HCT116 (cell line): Measurements from ENCODE around the gene USP17L5. TPM values are rescaled to one million over a fixed set of nuclear protein-coding genes. Genes with fewer than 3 reads are reported as not detected.
"Not testable (repeated sequence)": the region's sequence is repeated elsewhere in the genome, so short reads cannot be mapped to it uniquely, and the experiment has no call there.

ENCODE experiments used
- ATAC-seq: fragments of 200-7000 bp; cut with Tn5 transposase; 2 replicates; pipeline ENCODE4 v1.9.1; 2020; ENCODE audit warnings: mild to moderate bottlenecking, moderate library complexity
- BruUV-seq: library from RNA; stranded (reverse); fragments of 400-500 nt; replicated peaks from 2 replicates; lab custom pipeline; 2021; lab: Mats Ljungman, UMichigan
- CTCF ChIA-PET: fragments of 300-600 bp; sonication (Branson Sonifier 250); formaldehyde crosslinking; loops from one replicate; lab custom pipeline; 2021; ENCODE audit warnings: antibody characterized with exemption; lab: Charles Lee
- POLR2A ChIA-PET: fragments of 300-600, 350-600 bp; sonication (Branson Sonifier 250); formaldehyde crosslinking; loops from one replicate; lab custom pipeline; 2021; ENCODE audit warnings: antibody characterized with exemption; lab: Charles Lee
- RAD21 ChIA-PET, 2 experiments: fragments of 300-600 bp; sonication (Branson Sonifier 250); formaldehyde crosslinking; loops; one replicate each; lab custom pipeline; 2023; ENCODE audit warnings: low total read pairs in 2 of 2; ENCODE audit not compliant: uncharacterized antibody in 2 of 2, unreplicated experiment in 2 of 2, low non-redundant PET in 1 of 2; lab: Charles Lee
- DNase-seq: peaks from one replicate; pipeline ENCODE4 v3.0.0-alpha.2; 2010; ENCODE audit warnings: low read depth, low spot score
- H2AFZ ChIP-seq: fragments of 200-600 bp; shearing (Covaris generic), sonication (generic); 2 replicates; pipeline ENCODE4 v1.6.1; 2017; ENCODE audit warnings: low read depth, mixed run types, mixed read lengths, antibody characterized with exemption, low read length; ENCODE audit not compliant: poor library complexity, severe bottlenecking
- H3K27ac ChIP-seq: 2 replicates; pipeline ENCODE4 v1.5.1; 2012; ENCODE audit warnings: low read depth, low read length
- H3K27me3 ChIP-seq: fragments of 200-600 bp; sonication (generic); 2 replicates; pipeline ENCODE4 v1.6.1; 2016; ENCODE audit warnings: mixed run types, low read length, mixed read lengths; ENCODE audit not compliant: insufficient read depth
- H3K36me3 ChIP-seq, 2 experiments: fragments of 200-500 bp in 1 of 2; fragments of 200-600 bp in 1 of 2; sonication (Bioruptor generic) in 1 of 2; sonication (generic) in 1 of 2; 2 replicates each; pipeline versions ENCODE4 v1.5.1 to v1.6.1; 2014 to 2016; ENCODE audit warnings: low read length in 2 of 2, inconsistent platforms in 1 of 2, mixed read lengths in 1 of 2, mixed run types in 1 of 2; ENCODE audit not compliant: insufficient read depth in 2 of 2, control insufficient read depth in 1 of 2
- H3K4me1 ChIP-seq, 2 experiments: fragments of 200-600 bp in 1 of 2; sonication (generic) in 1 of 2; 2 replicates each; pipeline versions ENCODE4 v1.5.1 to v1.6.1; 2012 to 2017; ENCODE audit warnings: low read length in 2 of 2, inconsistent platforms in 1 of 2, mild to moderate bottlenecking in 1 of 2, mixed read lengths in 1 of 2, mixed run types in 1 of 2, moderate library complexity in 1 of 2; ENCODE audit not compliant: insufficient read depth in 2 of 2, control insufficient read depth in 1 of 2
- H3K4me2 ChIP-seq: fragments of 200-600 bp; sonication (generic); 2 replicates; pipeline ENCODE4 v1.6.1; 2017; ENCODE audit warnings: mixed run types, low read length, mixed read lengths
- H3K4me3 ChIP-seq, 2 experiments: fragments of 200-600 bp in 1 of 2; sonication (generic) in 1 of 2; replicated peaks in 1 of 2; 2 replicates each; pipeline ENCODE4 v1.5.1; 2011 to 2016; ENCODE audit warnings: low read length in 2 of 2, control low read depth in 1 of 2, low read depth in 1 of 2, mild to moderate bottlenecking in 1 of 2, mixed read lengths in 1 of 2, mixed run types in 1 of 2
- H3K79me2 ChIP-seq: fragments of 200-600 bp; sonication (generic); 2 replicates; pipeline ENCODE4 v1.6.1; 2017; ENCODE audit warnings: mild to moderate bottlenecking, mixed run types, low read length, moderate library complexity, mixed read lengths; ENCODE audit not compliant: insufficient read depth
- H3K9ac ChIP-seq: fragments of 200-600 bp; sonication (generic); 2 replicates; pipeline ENCODE4 v1.6.1; 2016; ENCODE audit warnings: low read length, mixed read lengths
- H3K9me2 ChIP-seq: fragments of 200-600 bp; sonication (generic), shearing (Covaris generic); 2 replicates; pipeline ENCODE4 v1.6.1; 2017; ENCODE audit warnings: mixed run types, mild to moderate bottlenecking, moderate library complexity; ENCODE audit not compliant: insufficient read depth
- H3K9me3 ChIP-seq, 2 experiments: fragments of 200-500 bp in 1 of 2; fragments of 200-600 bp in 1 of 2; sonication (Bioruptor generic) in 1 of 2; sonication (generic) in 1 of 2; 2 replicates each; pipeline ENCODE4 v1.6.1; 2014 to 2017; ENCODE audit warnings: low read length in 2 of 2, mixed read lengths in 2 of 2, inconsistent platforms in 1 of 2, low read depth in 1 of 2, mild to moderate bottlenecking in 1 of 2, mixed run types in 1 of 2, moderate library complexity in 1 of 2; ENCODE audit not compliant: control insufficient read depth in 1 of 2, insufficient read depth in 1 of 2
- H4K20me1 ChIP-seq: fragments of 200-600 bp; sonication (generic), shearing (Covaris generic); 2 replicates; pipeline ENCODE4 v1.6.1; 2017; ENCODE audit warnings: mixed run types, mild to moderate bottlenecking, moderate library complexity; ENCODE audit not compliant: insufficient read depth
- JUND ChIP-seq: IDR thresholded peaks from 2 replicates; pipeline ENCODE4 v1.6.1; 2012
- POLR2AphosphoS5 ChIP-seq: IDR thresholded peaks from 2 replicates; pipeline ENCODE4 v1.6.1; 2011; ENCODE audit warnings: mild to moderate bottlenecking, low read depth, low read length, moderate library complexity
- intact Hi-C: fragments of 100-400 bp; cut with micrococcal nuclease; formaldehyde crosslinking; loops from 2 replicates; pipeline ENCODE4 v1.10.0; 2022
- total RNA-seq: library from RNA; stranded (reverse); gene quantifications from one replicate; pipeline ENCODE4 v1.2.1, GENCODE V29; 2021; ENCODE audit not compliant: unreplicated experiment
- TF ChIP-seq, protein P1 (sequence below): IDR thresholded peaks from 2 replicates; pipeline ENCODE4 v1.6.1; 2011; ENCODE audit warnings: mild to moderate bottlenecking, low read length, moderate library complexity; ENCODE audit not compliant: insufficient replicate concordance; ENCODE audit errors: extremely low read depth
- TF ChIP-seq, protein P2 (sequence below): IDR thresholded peaks from 2 replicates; pipeline ENCODE4 v1.6.1; 2012

The USP17L5 gene
- total RNA-seq, 1 experiment from 2014 or later: not detected

DNA sequence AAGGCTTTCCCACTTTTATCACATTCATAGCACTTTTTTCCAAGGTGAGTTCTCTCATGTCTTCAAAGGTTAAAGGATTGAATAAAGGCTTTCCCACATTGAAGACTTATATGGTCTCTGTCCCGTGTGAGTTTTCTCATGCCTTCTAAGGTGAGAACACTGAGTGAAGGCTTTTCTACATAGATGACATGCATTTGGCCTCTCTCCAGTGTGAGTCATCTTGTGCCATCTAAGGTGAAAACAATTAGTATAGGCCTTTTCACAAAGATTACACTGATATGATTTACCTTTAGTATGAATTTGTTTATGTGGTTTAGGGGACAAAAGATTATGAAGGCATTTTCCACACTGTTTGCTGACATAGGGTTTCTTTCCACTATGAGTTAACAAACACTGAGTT lies 44.9 kb downstream of the USP17L5 start (continued):
- TF ChIP-seq, protein P1, sequence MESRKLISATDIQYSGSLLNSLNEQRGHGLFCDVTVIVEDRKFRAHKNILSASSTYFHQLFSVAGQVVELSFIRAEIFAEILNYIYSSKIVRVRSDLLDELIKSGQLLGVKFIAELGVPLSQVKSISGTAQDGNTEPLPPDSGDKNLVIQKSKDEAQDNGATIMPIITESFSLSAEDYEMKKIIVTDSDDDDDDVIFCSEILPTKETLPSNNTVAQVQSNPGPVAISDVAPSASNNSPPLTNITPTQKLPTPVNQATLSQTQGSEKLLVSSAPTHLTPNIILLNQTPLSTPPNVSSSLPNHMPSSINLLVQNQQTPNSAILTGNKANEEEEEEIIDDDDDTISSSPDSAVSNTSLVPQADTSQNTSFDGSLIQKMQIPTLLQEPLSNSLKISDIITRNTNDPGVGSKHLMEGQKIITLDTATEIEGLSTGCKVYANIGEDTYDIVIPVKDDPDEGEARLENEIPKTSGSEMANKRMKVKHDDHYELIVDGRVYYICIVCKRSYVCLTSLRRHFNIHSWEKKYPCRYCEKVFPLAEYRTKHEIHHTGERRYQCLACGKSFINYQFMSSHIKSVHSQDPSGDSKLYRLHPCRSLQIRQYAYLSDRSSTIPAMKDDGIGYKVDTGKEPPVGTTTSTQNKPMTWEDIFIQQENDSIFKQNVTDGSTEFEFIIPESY: no peak
- TF ChIP-seq, protein P2, sequence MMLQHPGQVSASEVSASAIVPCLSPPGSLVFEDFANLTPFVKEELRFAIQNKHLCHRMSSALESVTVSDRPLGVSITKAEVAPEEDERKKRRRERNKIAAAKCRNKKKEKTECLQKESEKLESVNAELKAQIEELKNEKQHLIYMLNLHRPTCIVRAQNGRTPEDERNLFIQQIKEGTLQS: no peak
- TF ChIP-seq POLR2AphosphoS5: no peak
- no peak for TF ChIP-seq JUND
- TF ChIP-seq, all 23 proteins: peak for 0

DNA sequence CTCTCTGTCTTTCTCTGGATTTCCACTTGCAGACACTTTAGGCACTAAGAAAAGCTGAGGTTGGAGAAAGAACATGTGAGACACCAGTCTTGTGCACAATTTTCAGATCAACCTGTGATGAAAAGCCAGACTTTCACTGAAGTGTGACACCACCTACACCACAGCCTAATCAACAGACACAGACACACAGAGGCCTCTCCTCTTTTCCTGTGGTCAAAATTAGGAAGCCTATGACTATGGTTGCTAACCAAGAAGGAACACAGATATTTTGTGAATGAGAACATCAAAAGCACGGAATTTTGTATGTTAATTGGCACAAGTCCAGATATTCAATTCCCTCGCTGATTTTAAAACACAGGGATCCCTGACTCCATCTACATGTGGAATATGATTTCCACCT lies 49.8 kb downstream of the USP17L5 start:
- intact Hi-C loops, BruUV-seq, H3K4me1 ChIP-seq, H3K9me3 ChIP-seq, H3K27ac ChIP-seq, RAD21 ChIA-PET, H3K9ac ChIP-seq, H3K4me2 ChIP-seq, DNase-seq, CTCF ChIA-PET, POLR2A ChIA-PET, H3K27me3 ChIP-seq, H3K79me2 ChIP-seq, H3K9me2 ChIP-seq, H3K4me3 ChIP-seq, H3K36me3 ChIP-seq, H2AFZ ChIP-seq, ATAC-seq, H4K20me1 ChIP-seq: not testable (repeated sequence)

Other genes with a start within 250 kb of the USP17L5 start
- not detected for gene FAM90A26, start 169.0 kb upstream of the USP17L5 start, total RNA-seq
- not detected for gene USP17L10, start 128.7 kb upstream of the USP17L5 start, total RNA-seq
- 0.15 TPM for gene USP17L11, start 124.0 kb upstream of the USP17L5 start, total RNA-seq
- gene USP17L12, start 119.3 kb upstream of the USP17L5 start, total RNA-seq: not detected
- not detected for gene USP17L13, start 114.5 kb upstream of the USP17L5 start, total RNA-seq
- not detected for gene USP17L15, start 105.0 kb upstream of the USP17L5 start, total RNA-seq
- not detected for gene USP17L17, start 95.5 kb upstream of the USP17L5 start, total RNA-seq
- gene USP17L18, start 90.8 kb upstream of the USP17L5 start, total RNA-seq: not detected
- gene USP17L19, start 86.0 kb upstream of the USP17L5 start, total RNA-seq: not detected
- 0.15 TPM for gene USP17L20, start 81.3 kb upstream of the USP17L5 start, total RNA-seq
- not detected for gene USP17L21, start 76.5 kb upstream of the USP17L5 start, total RNA-seq
- not detected for gene USP17L22, start 71.8 kb upstream of the USP17L5 start, total RNA-seq
- not detected for gene USP17L24, start 14.2 kb upstream of the USP17L5 start, total RNA-seq
- not detected for gene USP17L25, start 9.5 kb upstream of the USP17L5 start, total RNA-seq
- not detected for gene USP17L26, start 4.7 kb upstream of the USP17L5 start, total RNA-seq
- not detected for gene USP17L27, start 4.7 kb downstream of the USP17L5 start, total RNA-seq
- not detected for gene USP17L28, start 9.5 kb downstream of the USP17L5 start, total RNA-seq
- gene USP17L29, start 14.2 kb downstream of the USP17L5 start, total RNA-seq: not detected
- not detected for gene USP17L30, start 23.7 kb downstream of the USP17L5 start, total RNA-seq
- gene DEFB131A, start 105.0 kb downstream of the USP17L5 start, total RNA-seq: not detected